Esophagus muscularis mucosa (tissue), 4 donors: Measurements from ENCODE around the gene RBMS3. TPM values are rescaled to one million over a fixed set of nuclear protein-coding genes. Genes with fewer than 3 reads are reported as not detected.

ENCODE experiments used
- DNase-seq: peaks from one replicate; pipeline ENCODE4 v3.0.0-alpha.2; 2017; ENCODE audit errors: extremely low spot score
- H3K27ac ChIP-seq, 4 donors: fragments of 200-600 bp; sonication (generic); replicated peaks in 1 of 4; 1 replicate in 3 of 4; 2 replicates in 1 of 4; pipeline ENCODE4 v1.5.1; 2016 to 2019; ENCODE audit warnings: mild to moderate bottlenecking in 1 of 4
- H3K27me3 ChIP-seq, 4 donors: fragments of 200-600 bp; sonication (generic); one replicate each; pipeline versions ENCODE4 v1.5.1 to v1.6.0; 2016 to 2019
- H3K36me3 ChIP-seq, 4 donors: fragments of 200-600 bp; sonication (generic); one replicate each; pipeline ENCODE4 v1.5.1; 2016 to 2019
- H3K4me1 ChIP-seq, 4 donors: fragments of 200-600 bp; sonication (generic); one replicate each; pipeline ENCODE4 v1.5.1; 2016 to 2019
- H3K4me3 ChIP-seq, 4 donors: fragments of 200-600 bp; sonication (generic); 1 replicate in 2 of 4; 2 replicates in 2 of 4; pipeline ENCODE4 v1.5.1; 2016 to 2019; ENCODE audit warnings: mild to moderate bottlenecking in 4 of 4, moderate library complexity in 1 of 4
- H3K9me3 ChIP-seq, 4 donors: fragments of 200-600 bp; sonication (generic); 1 replicate in 3 of 4; 2 replicates in 1 of 4; pipeline ENCODE4 v1.5.1; 2016 to 2019
- EP300 ChIP-seq: sonication (generic); formaldehyde crosslinking; IDR thresholded peaks from one replicate; pipeline ENCODE4 v1.6.1; 2017; ENCODE audit warnings: antibody characterized with exemption
- POLR2A ChIP-seq: fragments of 450-650 bp; IDR thresholded peaks from one replicate; pipeline ENCODE4 v1.6.1; 2017; ENCODE audit warnings: antibody characterized with exemption, moderate library complexity, mild to moderate bottlenecking, low read depth
- POLR2AphosphoS5 ChIP-seq, 2 donors: sonication (generic); formaldehyde crosslinking; IDR thresholded peaks; one replicate each; pipeline ENCODE4 v1.6.1; 2017; ENCODE audit warnings: antibody characterized with exemption in 2 of 2
- WGBS: methylation state at CpG from one replicate; pipeline ENCODE4 v1.1.5; 2018; 5-methylcytosine and 5-hydroxymethylcytosine counted together
- intact Hi-C: fragments of 100-400 bp; cut with DNase I; formaldehyde crosslinking; loops from one replicate; pipeline ENCODE4 v1.15.1; 2023
- total RNA-seq, 4 donors: library from RNA; depleted of rRNA; stranded (reverse); fragments of >200 nt; gene quantifications; one replicate each; pipeline versions ENCODE4 v1.1.0 to v1.2.1, GENCODE V29; 2016
- TF ChIP-seq, protein P1 (sequence below), 3 experiments: fragments of 200-600 bp in 2 of 3; fragments of 450-650 bp in 1 of 3; sonication (generic) in 2 of 3; IDR thresholded peaks; one replicate each; pipeline ENCODE4 v1.5.1; 2017 to 2019; ENCODE audit warnings: antibody characterized with exemption in 3 of 3, mild to moderate bottlenecking in 2 of 3, moderate library complexity in 1 of 3

Gene RBMS3
- total RNA-seq, 4 donors from 2014 or later, result 53.0 to 81.5 (median 61.2) TPM

DNA sequence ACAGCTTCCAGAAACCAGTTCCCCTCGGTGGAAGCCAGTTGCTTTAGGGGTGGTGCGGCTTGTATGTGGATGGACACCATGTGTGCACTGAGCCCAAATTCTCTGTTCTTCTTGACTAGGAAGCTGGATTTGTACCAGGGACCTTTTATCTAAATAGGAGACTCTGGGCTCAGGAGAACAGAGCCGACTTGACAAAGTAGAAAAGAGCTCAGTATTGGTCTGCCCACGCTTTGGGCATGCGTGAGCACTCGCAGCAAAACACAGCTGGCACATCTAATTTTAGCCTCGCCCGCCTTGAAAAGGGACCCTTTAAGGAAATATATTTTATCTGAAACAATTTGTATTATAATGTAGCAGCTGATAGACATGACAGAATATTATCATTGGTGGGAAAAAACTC, 1.1 kb upstream of the RBMS3 start:
- H3K27ac ChIP-seq, result peak overlapping the region; percentile 77 to 90 (median 88)
- H3K4me3 ChIP-seq, result peak overlapping the region; percentile 63 to 74 (median 66)
- intact Hi-C loops, result loop anchor here (5.0 to 10.0 kb wide), 7 partner anchors 57 to 477 kb away; no protein-coding TSS in a partner anchor
- DNase-seq, result no peak
- peaks cover 3 to 35% (median 32%) of the 10 kb centered on the region in 4 donors for H3K4me1 ChIP-seq
- H3K36me3 ChIP-seq, result no peaks in the 10 kb centered on the region
- 64% methylated on average over 8 of the region's 8 CpGs for WGBS
- H3K9me3 ChIP-seq, result no peaks in the 10 kb centered on the region
- H3K27me3 ChIP-seq, result no peaks in the 10 kb centered on the region
- peak in 1 of 2 donors; percentile 27 for TF ChIP-seq POLR2AphosphoS5 (IDR thresholded peaks at IDR 0.05)
- TF ChIP-seq EP300, result no peak

GRCh38 chr3:29281094-29281343, 148 bp downstream of the RBMS3 start:
- TF ChIP-seq EP300 (no peak), POLR2AphosphoS5 (IDR thresholded peaks at IDR 0.05) (no peak), POLR2A (no peak)
- TF ChIP-seq, protein P1, sequence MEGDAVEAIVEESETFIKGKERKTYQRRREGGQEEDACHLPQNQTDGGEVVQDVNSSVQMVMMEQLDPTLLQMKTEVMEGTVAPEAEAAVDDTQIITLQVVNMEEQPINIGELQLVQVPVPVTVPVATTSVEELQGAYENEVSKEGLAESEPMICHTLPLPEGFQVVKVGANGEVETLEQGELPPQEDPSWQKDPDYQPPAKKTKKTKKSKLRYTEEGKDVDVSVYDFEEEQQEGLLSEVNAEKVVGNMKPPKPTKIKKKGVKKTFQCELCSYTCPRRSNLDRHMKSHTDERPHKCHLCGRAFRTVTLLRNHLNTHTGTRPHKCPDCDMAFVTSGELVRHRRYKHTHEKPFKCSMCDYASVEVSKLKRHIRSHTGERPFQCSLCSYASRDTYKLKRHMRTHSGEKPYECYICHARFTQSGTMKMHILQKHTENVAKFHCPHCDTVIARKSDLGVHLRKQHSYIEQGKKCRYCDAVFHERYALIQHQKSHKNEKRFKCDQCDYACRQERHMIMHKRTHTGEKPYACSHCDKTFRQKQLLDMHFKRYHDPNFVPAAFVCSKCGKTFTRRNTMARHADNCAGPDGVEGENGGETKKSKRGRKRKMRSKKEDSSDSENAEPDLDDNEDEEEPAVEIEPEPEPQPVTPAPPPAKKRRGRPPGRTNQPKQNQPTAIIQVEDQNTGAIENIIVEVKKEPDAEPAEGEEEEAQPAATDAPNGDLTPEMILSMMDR (IDR thresholded peaks at IDR 0.05), result no peak
- H3K4me1 ChIP-seq, result peaks cover 3 to 42% (median 32%) of the 10 kb centered on the region in 4 donors
- no peaks in the 10 kb centered on the region for H3K9me3 ChIP-seq
- H3K27me3 ChIP-seq, result no peaks in the 10 kb centered on the region
- no peaks in the 10 kb centered on the region for H3K36me3 ChIP-seq
- no peak for DNase-seq
- H3K27ac ChIP-seq, result peak overlapping the region; percentile 77 to 90 (median 88)
- intact Hi-C loops, result loop anchor here (5.0 to 10.0 kb wide), 5 partner anchors 56 to 476 kb away; no protein-coding TSS in a partner anchor
- H3K4me3 ChIP-seq, result peak overlapping the region; percentile 63 to 74 (median 66)
- 0% methylated on average over 3 of the region's 3 CpGs for WGBS

- TF ChIP-seq EP300, result no peak
- TF ChIP-seq POLR2AphosphoS5 (IDR thresholded peaks at IDR 0.05), result no peak
- TF ChIP-seq, protein P1 (IDR thresholded peaks at IDR 0.05), result no peak
- no peak for TF ChIP-seq POLR2A
- DNase-seq, result no peak
Measured at GRCh38 chr3:29281344-29282241, 722 bp downstream of the RBMS3 start.

GRCh38 chr3:29282427-29283230, 1.8 kb downstream of the RBMS3 start:
- intact Hi-C loops, result loop anchor here (5.0 to 10.0 kb wide), 5 partner anchors 55 to 475 kb away; no protein-coding TSS in a partner anchor
- TF ChIP-seq, protein P1 (IDR thresholded peaks at IDR 0.05), result no peak
- no peak for TF ChIP-seq POLR2A
- TF ChIP-seq POLR2AphosphoS5 (IDR thresholded peaks at IDR 0.05), result peak; percentile 14 to 53
- no peak for TF ChIP-seq EP300
- no peaks in the 10 kb centered on the region for H3K36me3 ChIP-seq
- peak overlapping the region; percentile 77 to 90 (median 88) for H3K27ac ChIP-seq
- H3K4me1 ChIP-seq, result peaks cover 3 to 51% (median 44%) of the 10 kb centered on the region in 4 donors
- DNase-seq, result no peak
- no peaks in the 10 kb centered on the region for H3K27me3 ChIP-seq
- 5% methylated on average over 13 of the region's 13 CpGs for WGBS
- no peaks in the 10 kb centered on the region for H3K9me3 ChIP-seq
- peak overlapping the region; percentile 63 to 74 (median 66) for H3K4me3 ChIP-seq

More at GRCh38 chr3:29281344-29282241, 722 bp downstream of the RBMS3 start:
- peak overlapping the region; percentile 63 to 74 (median 66) for H3K4me3 ChIP-seq
- H3K36me3 ChIP-seq, result no peaks in the 10 kb centered on the region
- intact Hi-C loops, result loop anchor here (5.0 to 10.0 kb wide), 5 partner anchors 56 to 476 kb away; no protein-coding TSS in a partner anchor
- H3K27me3 ChIP-seq, result no peaks in the 10 kb centered on the region
- H3K4me1 ChIP-seq, result peaks cover 3 to 47% (median 38%) of the 10 kb centered on the region in 4 donors
- 3% methylated on average over 18 of the region's 18 CpGs for WGBS
- H3K27ac ChIP-seq, result peak overlapping the region; percentile 77 to 90 (median 88)
- no peaks in the 10 kb centered on the region for H3K9me3 ChIP-seq
